Keratinocyte (primary cell): ENCODE results near the gene LDLRAD4. TPM values are rescaled to one million over a fixed set of nuclear protein-coding genes. Genes with fewer than 3 reads are reported as not detected.

ENCODE experiments used
- DNase-seq: peaks from one replicate; pipeline ENCODE4 v3.0.0-alpha.2; 2011; ENCODE audit warnings: low read depth, missing footprints, low spot score
- FAIRE-seq: peaks from 2 replicates; lab custom pipeline; 2011; peaks lifted over from hg19 to GRCh38; lab: Jason Lieb, UNC
- H2AFZ ChIP-seq: 2 replicates; pipeline ENCODE4 v1.6.0; 2012; ENCODE audit warnings: low read length, control low read depth, inconsistent platforms; ENCODE audit not compliant: control insufficient read depth
- H3K27ac ChIP-seq: 2 replicates; pipeline ENCODE4 v1.5.1; 2011; ENCODE audit warnings: low read length; ENCODE audit not compliant: control insufficient read depth, insufficient read depth
- H3K27me3 ChIP-seq: 3 replicates; pipeline ENCODE4 v1.6.0; 2011; ENCODE audit warnings: low read length; ENCODE audit not compliant: control insufficient read depth, insufficient read depth; ENCODE audit errors: extremely low read depth
- H3K36me3 ChIP-seq, 2 experiments: 2 replicates in 1 of 2; 3 replicates in 1 of 2; pipeline ENCODE4 v1.5.1; 2011; ENCODE audit warnings: low read length in 2 of 2, mild to moderate bottlenecking in 1 of 2; ENCODE audit not compliant: control insufficient read depth in 2 of 2, insufficient read depth in 2 of 2; ENCODE audit errors: extremely low read depth in 1 of 2
- H3K4me1 ChIP-seq: 3 replicates; pipeline ENCODE4 v1.5.1; 2011; ENCODE audit warnings: low read length; ENCODE audit not compliant: control insufficient read depth, insufficient read depth; ENCODE audit errors: extremely low read depth
- H3K4me2 ChIP-seq: 3 replicates; pipeline ENCODE4 v1.6.0; 2011; ENCODE audit warnings: low read depth, low read length; ENCODE audit not compliant: control insufficient read depth, insufficient read depth; ENCODE audit errors: extremely low read depth
- H3K4me3 ChIP-seq, 3 experiments: fragments of 200-600 bp in 1 of 3; sonication (generic) in 1 of 3; 2 replicates in 2 of 3; 3 replicates in 1 of 3; pipeline ENCODE4 v1.5.1; 2011 to 2016; ENCODE audit warnings: low read length in 3 of 3, mild to moderate bottlenecking in 3 of 3, control low read depth in 2 of 3, inconsistent platforms in 1 of 3, low read depth in 1 of 3, mixed read lengths in 1 of 3, mixed run types in 1 of 3, moderate library complexity in 1 of 3; ENCODE audit not compliant: control insufficient read depth in 2 of 3, insufficient read depth in 2 of 3; ENCODE audit errors: extremely low read depth in 1 of 3
- H3K79me2 ChIP-seq: 2 replicates; pipeline ENCODE4 v1.6.0; 2012; ENCODE audit warnings: low read length; ENCODE audit not compliant: control insufficient read depth, insufficient read depth
- H3K9ac ChIP-seq: 3 replicates; pipeline ENCODE4 v1.6.0; 2011; ENCODE audit warnings: low read length; ENCODE audit not compliant: control insufficient read depth, insufficient read depth; ENCODE audit errors: extremely low read depth
- H3K9me1 ChIP-seq: 3 replicates; pipeline ENCODE4 v1.6.0; 2011; ENCODE audit warnings: low read length; ENCODE audit not compliant: control insufficient read depth, insufficient read depth; ENCODE audit errors: extremely low read depth
- H3K9me3 ChIP-seq: 2 replicates; pipeline ENCODE4 v1.5.1; 2012; ENCODE audit warnings: low read depth, low read length; ENCODE audit not compliant: control insufficient read depth
- H4K20me1 ChIP-seq: 3 replicates; pipeline ENCODE4 v1.6.0; 2011; ENCODE audit warnings: low read length; ENCODE audit not compliant: control insufficient read depth, insufficient read depth; ENCODE audit errors: extremely low read depth
- CTCF ChIP-seq, 3 experiments: IDR thresholded peaks in 1 of 3; conservative IDR thresholded peaks in 1 of 3; optimal IDR thresholded peaks in 1 of 3; 2 replicates in 2 of 3; 3 replicates in 1 of 3; pipeline versions ENCODE3 to v1.5.1; 2011; ENCODE audit warnings: low read length in 3 of 3, mild to moderate bottlenecking in 3 of 3, moderate library complexity in 2 of 3, control low read depth in 1 of 3, inconsistent platforms in 1 of 3; ENCODE audit not compliant: insufficient read depth in 2 of 3; ENCODE audit errors: extremely low read depth in 1 of 3
- EZH2 ChIP-seq: IDR thresholded peaks from one replicate; pipeline ENCODE4 v1.6.1; 2012; ENCODE audit warnings: inconsistent platforms, mild to moderate bottlenecking, low read length, moderate library complexity
- dilution Hi-C: fragments of 300-500 bp; cut with MboI; formaldehyde crosslinking; loops from one replicate; pipeline ENCODE4 v1.7.0; 2020; ENCODE audit warnings: low sequenced_read_pairs; ENCODE audit not compliant: extremely low pct_ligation_motif_present
- polyA plus RNA-seq, 5 experiments: library from polyadenylated mRNA; depleted of rRNA in 3 of 5; stranded (reverse) in 3 of 5; stranded (forward) in 1 of 5; unstranded in 1 of 5; fragments of >200 nt; gene quantifications; 1 replicate in 1 of 5; 2 replicates in 3 of 5; 3 replicates in 1 of 5; pipeline versions ENCODE4 v1.2.1 to v1.2.3, GENCODE V29; 2011 to 2012; ENCODE audit warnings: missing spikeins in 2 of 5, low read depth in 1 of 5, low replicate concordance in 1 of 5

LDLRAD4 gene
- polyA plus RNA-seq, 1 donor (not counting 4 experiments of a cell fraction or from before 2014, with no cell fraction given) = not detected

GRCh38 chr18:13191031-13191430 is 27.5 kb upstream of the LDLRAD4 start:
- Histone ChIP-seq H3K4me2 (no peak overlapping the region), H3K9ac (no peak overlapping the region), H2AFZ (no peak overlapping the region), H3K79me2 (no peaks in the 10 kb centered on the region), H3K4me1 (no peaks in the 10 kb centered on the region), H3K4me3 (no peak overlapping the region), H3K9me3 (no peaks in the 10 kb centered on the region), H3K27ac (no peak overlapping the region), H3K9me1 (no peaks in the 10 kb centered on the region), H3K36me3 (no peaks in the 10 kb centered on the region), H4K20me1 (no peaks in the 10 kb centered on the region), H3K27me3 (peaks cover 4% of the 10 kb centered on the region)
- dilution Hi-C loops = no loop called here
- TF ChIP-seq CTCF (optimal IDR thresholded peaks at IDR 0.05 in 1 of 3, IDR thresholded peaks at IDR 0.05 in 1 of 3, conservative IDR thresholded peaks at IDR 0.05 in 1 of 3; ENCODE audit: extremely low read depth in 1 of 3, insufficient read depth in 2 of 3, low read length in 3 of 3) = no peak
- TF ChIP-seq EZH2 = no peak
- DNase-seq = no peak
- no peak for FAIRE-seq

GRCh38 chr18:13191779-13192178 is 26.8 kb upstream of the LDLRAD4 start:
- no peak overlapping the region for H3K4me2 ChIP-seq
- no peak for FAIRE-seq

More at GRCh38 chr18:13191779-13192178, 26.8 kb upstream of the LDLRAD4 start:
- Histone ChIP-seq H3K27ac (no peak overlapping the region), H3K4me3 (no peak overlapping the region), H3K9ac (no peak overlapping the region), H3K79me2 (no peaks in the 10 kb centered on the region), H3K4me1 (no peaks in the 10 kb centered on the region), H3K27me3 (peaks cover 4% of the 10 kb centered on the region), H2AFZ (no peak overlapping the region), H4K20me1 (no peaks in the 10 kb centered on the region), H3K36me3 (no peaks in the 10 kb centered on the region), H3K9me3 (no peaks in the 10 kb centered on the region), H3K9me1 (no peaks in the 10 kb centered on the region)
- no peak for DNase-seq
- TF ChIP-seq EZH2 (no peak), CTCF (optimal IDR thresholded peaks at IDR 0.05 in 1 of 3, IDR thresholded peaks at IDR 0.05 in 1 of 3, conservative IDR thresholded peaks at IDR 0.05 in 1 of 3; ENCODE audit: extremely low read depth in 1 of 3, insufficient read depth in 2 of 3, low read length in 3 of 3) (no peak)
- dilution Hi-C loops = no loop called here
